Naive thymus-derived CD8-positive, alpha-beta T cell (primary cell): ENCODE measurements around the gene TBC1D4. TPM values are rescaled to one million over a fixed set of nuclear protein-coding genes. Genes with fewer than 3 reads are reported as not detected.
"Not testable (repeated sequence)": the region's sequence is repeated elsewhere in the genome, so short reads cannot be mapped to it uniquely, and the experiment has no call there.

Experiments
- ATAC-seq, 2 donors: fragments of 150-1000 bp; cut with Tn5 transposase in 1 of 2; sonication (Bioruptor Pico), chemical (Tn5 transposase) in 1 of 2; 1 replicate in 1 of 2; 2 replicates in 1 of 2; pipeline ENCODE4 v1.10.0; 2021; ENCODE audit warnings: mild to moderate bottlenecking in 2 of 2, moderate library complexity in 2 of 2
- POLR2A ChIA-PET: fragments of 350-600 bp; sonication (Branson Sonifier 250); formaldehyde crosslinking; loops from one replicate; lab custom pipeline; 2021; ENCODE audit warnings: antibody characterized with exemption; lab: Charles Lee
- DNase-seq, 10 donors: peaks; one replicate each; pipeline versions ENCODE4 v3.0.0 to v3.0.0-alpha.2; 2020 to 2022
- H3K27ac Mint-ChIP-seq, 10 donors: one replicate each; pipeline ENCODE4 v1.8.0; 2020 to 2022; ENCODE audit warnings: mild to moderate bottlenecking in 10 of 10, mixed read lengths in 10 of 10, moderate library complexity in 4 of 10, inconsistent platforms in 1 of 10
- H3K27me3 Mint-ChIP-seq, 5 donors: one replicate each; pipeline ENCODE4 v1.8.0; 2021 to 2022; ENCODE audit warnings: mixed read lengths in 5 of 5
- H3K36me3 Mint-ChIP-seq, 3 donors: one replicate each; pipeline ENCODE4 v1.8.0; 2020 to 2022; ENCODE audit warnings: mixed read lengths in 3 of 3, mild to moderate bottlenecking in 2 of 3, inconsistent platforms in 1 of 3
- H3K4me1 Mint-ChIP-seq, 4 donors: one replicate each; pipeline ENCODE4 v1.8.0; 2021 to 2022; ENCODE audit warnings: mixed read lengths in 4 of 4
- H3K4me3 Mint-ChIP-seq, 10 donors: one replicate each; pipeline ENCODE4 v1.8.0; 2020 to 2022; ENCODE audit warnings: mild to moderate bottlenecking in 10 of 10, mixed read lengths in 10 of 10, moderate library complexity in 6 of 10, inconsistent platforms in 1 of 10
- H3K9me3 Mint-ChIP-seq, 9 donors: one replicate each; pipeline ENCODE4 v1.8.0; 2020 to 2022; ENCODE audit warnings: mixed read lengths in 9 of 9, mild to moderate bottlenecking in 3 of 9, inconsistent platforms in 1 of 9, moderate library complexity in 1 of 9
- polyA plus RNA-seq, 3 donors: library from polyadenylated mRNA; unstranded; fragments of 300-500 nt; fragmentation: Illumina TruSeq; gene quantifications; one replicate each; pipeline ENCODE4 v1.2.3, GENCODE V29; 2021
- total RNA-seq, 8 experiments: library from RNA in 2 of 8; stranded (reverse) in 2 of 8; gene quantifications; one replicate each; pipeline ENCODE4 v1.2.3 and lab custom pipeline; 2021 to 2026

The TBC1D4 gene
- total and polyA plus RNA-seq, 5 experiments from 2014 or later: 11.8 to 58.1 (median 19.3) TPM

DNA sequence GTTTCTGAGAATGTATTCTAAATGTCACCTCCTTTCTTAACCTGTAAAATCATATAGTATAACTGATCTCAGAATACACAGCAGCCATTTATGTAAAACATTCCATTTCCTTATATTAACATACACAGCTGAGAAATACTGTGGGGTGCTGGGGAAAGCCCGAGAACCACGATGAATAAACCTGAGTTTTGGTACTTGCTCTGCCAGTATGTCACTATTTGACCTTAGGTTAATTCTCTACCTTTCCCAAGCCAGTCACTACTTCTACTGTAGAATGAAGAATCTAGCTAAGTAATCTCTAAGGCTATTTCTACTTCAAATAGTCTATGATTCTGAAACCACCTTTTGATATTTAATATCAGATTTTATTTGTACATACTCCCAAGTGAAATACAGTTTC is 173.7 kb downstream of the TBC1D4 start:
- Mint-ChIP-seq H3K4me3 (no peak overlapping the region), H3K4me1 (peaks cover 0 to 14% (median 9%) of the 10 kb centered on the region in 4 donors), H3K9me3 (peaks cover 0 to 4% (median 0%) of the 10 kb centered on the region in 9 donors), H3K27ac (peak overlapping the region in 1 of 10 donors; percentile 31), H3K36me3 (peaks cover 23 to 89% (median 67%) of the 10 kb centered on the region in 3 donors), H3K27me3 (no peaks in the 10 kb centered on the region)
- no peak for ATAC-seq
- DNase-seq: no peak
- POLR2A ChIA-PET: interaction anchor here (0.6 kb wide), 1 partner anchor 18 kb away, joined by 3 read pairs; no protein-coding TSS in a partner anchor

- DNase-seq (no peak), ATAC-seq (no peak)
- Mint-ChIP-seq H3K4me3 (no peak overlapping the region), H3K27ac (no peak overlapping the region), H3K9me3 (peaks cover 0 to 4% (median 0%) of the 10 kb centered on the region in 9 donors), H3K36me3 (peaks cover 23 to 89% (median 64%) of the 10 kb centered on the region in 3 donors), H3K27me3 (no peaks in the 10 kb centered on the region), H3K4me1 (peaks cover 0 to 9% (median 2%) of the 10 kb centered on the region in 4 donors)
- POLR2A ChIA-PET: no interaction called here
Measured at GRCh38 chr13:75307370-75307949, 174.5 kb downstream of the TBC1D4 start.

- H3K9me3 Mint-ChIP-seq, DNase-seq, H3K27ac Mint-ChIP-seq, ATAC-seq, H3K4me3 Mint-ChIP-seq, POLR2A ChIA-PET, H3K27me3 Mint-ChIP-seq, H3K4me1 Mint-ChIP-seq: not testable (repeated sequence)
- H3K36me3 Mint-ChIP-seq: peaks cover 23 to 89% (median 61%) of the 10 kb centered on the region in 3 donors
Measured at GRCh38 chr13:75306967-75307366, 175.0 kb downstream of the TBC1D4 start.

DNA sequence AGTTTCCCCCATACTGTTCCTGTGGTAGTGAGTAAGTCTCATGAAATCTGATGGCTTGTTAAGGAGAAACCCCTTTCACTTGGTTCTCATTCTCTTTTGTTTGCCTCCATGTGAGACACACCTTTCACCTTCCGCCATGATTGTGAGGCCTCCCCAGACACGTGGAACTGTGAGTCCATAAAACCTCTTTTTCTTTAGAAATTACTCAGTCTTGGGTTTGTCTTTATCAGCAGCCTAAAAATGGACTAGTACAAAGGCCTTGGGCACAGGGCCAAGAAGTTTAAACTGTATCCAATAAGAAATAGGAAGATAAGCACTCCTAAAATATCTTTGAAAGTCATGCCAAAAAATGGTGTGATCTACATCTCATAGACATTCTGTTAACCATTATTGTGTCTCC is 176.9 kb downstream of the TBC1D4 start:
- H3K27me3 Mint-ChIP-seq: no peaks in the 10 kb centered on the region
- H3K27ac Mint-ChIP-seq: peak overlapping the region in 2 of 10 donors; percentile 31 to 44
- peaks cover 6 to 8% (median 8%) of the 10 kb centered on the region in 4 donors for H3K4me1 Mint-ChIP-seq
- H3K36me3 Mint-ChIP-seq: peaks cover 12 to 83% (median 48%) of the 10 kb centered on the region in 3 donors
- no peak overlapping the region for H3K4me3 Mint-ChIP-seq
- peaks cover 0 to 4% (median 0%) of the 10 kb centered on the region in 9 donors for H3K9me3 Mint-ChIP-seq
- ATAC-seq (no peak), DNase-seq (no peak)
- POLR2A ChIA-PET: no interaction called here

- H3K36me3 Mint-ChIP-seq: peaks cover 11 to 87% (median 50%) of the 10 kb centered on the region in 3 donors
- peaks cover 6 to 10% (median 8%) of the 10 kb centered on the region in 4 donors for H3K4me1 Mint-ChIP-seq
- ATAC-seq: no peak
- H3K27me3 Mint-ChIP-seq: no peaks in the 10 kb centered on the region
- H3K27ac Mint-ChIP-seq: no peak overlapping the region
- POLR2A ChIA-PET: interaction anchor here (1.2 kb wide), 1 partner anchor 23 kb away, joined by 4 read pairs; no protein-coding TSS in a partner anchor
- peaks cover 0 to 4% (median 0%) of the 10 kb centered on the region in 9 donors for H3K9me3 Mint-ChIP-seq
- H3K4me3 Mint-ChIP-seq: no peak overlapping the region
- DNase-seq: no peak
Measured at GRCh38 chr13:75303263-75303662, 178.7 kb downstream of the TBC1D4 start.

DNA sequence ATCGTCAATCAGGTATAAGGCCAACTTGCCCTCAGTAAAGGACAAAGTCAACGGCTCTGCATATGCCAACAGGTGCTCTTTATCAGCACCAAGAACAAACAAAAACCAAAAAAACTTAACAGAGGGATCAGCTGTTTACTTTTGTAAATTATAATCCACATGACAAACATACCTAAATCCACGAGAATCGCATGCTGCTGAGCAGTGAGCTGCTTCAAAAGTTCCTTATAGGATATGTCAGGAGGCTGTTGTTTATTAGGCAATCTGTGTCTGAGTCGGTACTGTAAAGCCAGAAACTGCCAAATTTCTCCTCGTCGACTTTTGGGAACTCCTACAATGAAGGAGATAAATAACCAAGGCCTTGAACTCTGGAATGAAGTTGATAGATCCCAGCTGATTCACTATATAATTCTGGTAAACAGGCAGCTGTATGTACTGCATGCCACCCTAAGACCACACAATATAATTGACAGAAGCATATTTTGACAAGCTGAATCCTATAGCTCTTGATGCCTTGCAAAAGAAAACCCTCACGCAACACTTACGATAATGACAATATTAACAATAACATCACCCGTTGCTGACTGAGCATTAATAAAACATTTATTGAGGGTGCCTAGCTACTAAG is 179.8 kb downstream of the TBC1D4 start:
- peaks cover 0 to 4% (median 0%) of the 10 kb centered on the region in 9 donors for H3K9me3 Mint-ChIP-seq
- peaks cover 11 to 88% (median 51%) of the 10 kb centered on the region in 3 donors for H3K36me3 Mint-ChIP-seq
- peaks cover 7 to 13% (median 10%) of the 10 kb centered on the region in 4 donors for H3K4me1 Mint-ChIP-seq
- POLR2A ChIA-PET: no interaction called here
- peak overlapping the region in 1 of 10 donors; percentile 74 for H3K27ac Mint-ChIP-seq
- no peak for DNase-seq
- no peaks in the 10 kb centered on the region for H3K27me3 Mint-ChIP-seq
- no peak for ATAC-seq
- no peak overlapping the region for H3K4me3 Mint-ChIP-seq

DNA sequence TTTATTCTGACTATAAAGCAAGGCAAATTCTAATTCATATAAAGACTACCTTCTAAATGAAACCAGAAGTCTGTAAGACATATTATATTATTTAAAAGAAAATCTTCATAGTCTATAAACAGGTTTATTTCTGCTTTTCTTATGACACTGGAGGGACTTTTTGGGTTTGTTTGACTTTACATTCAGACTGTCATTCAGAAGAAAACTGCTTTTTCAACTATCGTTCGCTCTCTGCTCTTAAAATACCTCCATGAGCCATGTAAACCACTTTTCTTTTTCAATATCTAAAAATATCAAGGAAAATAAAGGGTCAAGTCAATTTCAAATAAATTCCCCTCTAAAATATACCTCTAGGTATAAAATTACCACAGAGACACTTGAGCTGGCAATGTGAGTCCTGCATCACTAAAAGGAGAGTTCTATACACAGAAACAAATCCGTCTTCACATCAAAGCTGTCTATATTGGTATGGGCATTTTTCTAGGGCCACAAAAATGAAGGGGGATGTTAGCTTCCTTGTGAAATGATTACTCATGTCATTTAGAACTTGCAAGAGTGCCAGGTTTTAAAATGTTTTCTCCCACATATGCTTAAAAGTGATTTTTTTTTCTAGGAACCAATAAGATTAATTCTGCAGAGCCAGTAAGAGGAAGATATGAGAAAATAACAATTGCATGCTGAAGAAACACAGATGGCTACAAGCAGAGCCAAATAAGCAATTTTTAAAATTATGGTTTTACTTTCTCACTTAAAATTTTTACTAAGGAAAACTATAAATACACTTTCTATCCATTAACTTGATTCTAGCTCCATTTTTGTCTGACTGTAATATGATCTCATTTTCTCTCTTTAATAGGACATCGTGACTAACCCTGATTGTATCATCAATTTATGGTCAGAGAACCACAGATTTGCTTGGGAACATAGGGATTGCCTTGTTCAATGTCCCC is 181.8 kb downstream of the TBC1D4 start:
- DNase-seq (no peak), ATAC-seq (peak; percentile 58 to 76)
- Mint-ChIP-seq H3K4me3 (peak overlapping the region in 1 of 10 donors; percentile 4), H3K36me3 (peaks cover 4 to 86% (median 37%) of the 10 kb centered on the region in 3 donors), H3K27ac (peak overlapping the region in 7 of 10 donors; percentile 3 to 88 (median 33)), H3K9me3 (peaks cover 0 to 3% (median 0%) of the 10 kb centered on the region in 9 donors), H3K4me1 (peaks cover 8 to 27% (median 24%) of the 10 kb centered on the region in 4 donors), H3K27me3 (no peaks in the 10 kb centered on the region)
- POLR2A ChIA-PET: interaction anchor here (2.1 kb wide), 1 partner anchor 26 kb away, joined by 6 read pairs; no protein-coding TSS in a partner anchor

- Mint-ChIP-seq H3K9me3 (no peaks in the 10 kb centered on the region), H3K36me3 (peaks cover 0 to 84% (median 35%) of the 10 kb centered on the region in 3 donors), H3K4me1 (peaks cover 6 to 36% (median 32%) of the 10 kb centered on the region in 4 donors), H3K27ac (peak overlapping the region in 5 of 10 donors; percentile 3 to 66 (median 46)), H3K4me3 (no peak overlapping the region), H3K27me3 (no peaks in the 10 kb centered on the region)
- no peak for DNase-seq
- no peak for ATAC-seq
- POLR2A ChIA-PET: interaction anchor here (2.1 kb wide), 1 partner anchor 27 kb away, joined by 6 read pairs; no protein-coding TSS in a partner anchor
Measured at GRCh38 chr13:75299246-75299645, 182.7 kb downstream of the TBC1D4 start.

- Mint-ChIP-seq H3K4me1 (peaks cover 6 to 42% (median 35%) of the 10 kb centered on the region in 4 donors), H3K9me3 (no peaks in the 10 kb centered on the region), H3K36me3 (peaks cover 0 to 80% (median 40%) of the 10 kb centered on the region in 3 donors), H3K27me3 (no peaks in the 10 kb centered on the region), H3K4me3 (peak overlapping the region in 4 of 10 donors; percentile 18 to 54 (median 45)), H3K27ac (peak overlapping the region; percentile 10 to 93 (median 72))
- DNase-seq (no peak), ATAC-seq (no peak)
- POLR2A ChIA-PET: no interaction called here
Measured at GRCh38 chr13:75296641-75297040, 185.3 kb downstream of the TBC1D4 start.

DNA sequence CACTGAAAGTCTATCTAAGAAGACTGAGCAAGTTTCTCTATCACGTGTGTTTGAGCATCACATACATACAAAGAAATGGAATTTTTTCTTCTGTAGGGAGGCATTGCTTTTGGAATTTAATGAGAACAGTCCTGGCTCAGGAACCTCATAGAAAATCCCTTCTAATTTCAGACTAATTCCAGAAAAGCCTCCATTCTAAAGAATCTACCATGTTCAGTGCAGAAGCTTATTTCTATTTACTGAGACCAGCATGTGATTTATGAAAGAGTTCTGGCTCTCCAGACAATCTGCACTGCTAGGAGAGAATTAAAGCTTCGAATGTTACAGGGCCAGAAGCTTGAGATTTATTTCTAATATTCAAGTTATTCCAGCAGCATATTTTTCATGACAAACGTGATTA is 186.8 kb downstream of the TBC1D4 start:
- DNase-seq (no peak), ATAC-seq (no peak)
- H3K36me3 Mint-ChIP-seq: peaks cover 0 to 80% (median 45%) of the 10 kb centered on the region in 3 donors
- H3K27me3 Mint-ChIP-seq: no peaks in the 10 kb centered on the region
- H3K27ac Mint-ChIP-seq: peak overlapping the region in 2 of 10 donors; percentile 8 to 12
- POLR2A ChIA-PET: no interaction called here
- H3K9me3 Mint-ChIP-seq: no peaks in the 10 kb centered on the region
- H3K4me1 Mint-ChIP-seq: peaks cover 8 to 35% (median 29%) of the 10 kb centered on the region in 4 donors
- peak overlapping the region in 1 of 10 donors; percentile 49 for H3K4me3 Mint-ChIP-seq

DNA sequence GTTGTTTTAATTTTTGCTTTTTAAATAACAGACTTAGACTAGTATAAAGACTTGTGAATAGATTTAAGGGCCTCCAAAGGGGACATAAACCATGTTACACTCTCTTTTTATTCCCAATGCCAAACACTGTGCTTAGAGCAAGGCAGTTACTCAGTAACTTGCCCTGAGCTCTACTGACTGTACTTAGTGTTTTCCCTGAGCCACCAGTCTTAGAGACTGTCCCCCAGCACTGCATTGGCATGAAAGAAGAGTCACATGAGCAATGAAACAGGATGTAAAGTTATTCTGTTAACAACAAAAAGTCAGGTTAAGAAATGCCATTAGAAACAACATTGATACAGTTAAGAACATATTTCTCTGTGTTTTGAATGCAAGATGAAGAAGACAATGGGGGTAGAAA is 187.9 kb downstream of the TBC1D4 start:
- POLR2A ChIA-PET: no interaction called here
- peaks cover 0 to 74% (median 45%) of the 10 kb centered on the region in 3 donors for H3K36me3 Mint-ChIP-seq
- no peak overlapping the region for H3K4me3 Mint-ChIP-seq
- H3K9me3 Mint-ChIP-seq: no peaks in the 10 kb centered on the region
- peaks cover 8 to 32% (median 26%) of the 10 kb centered on the region in 4 donors for H3K4me1 Mint-ChIP-seq
- H3K27me3 Mint-ChIP-seq: no peaks in the 10 kb centered on the region
- peak in 1 of 2 donors; percentile 49 for ATAC-seq
- no peak for DNase-seq
- H3K27ac Mint-ChIP-seq: peak overlapping the region in 7 of 10 donors; percentile 11 to 70 (median 37)

DNA sequence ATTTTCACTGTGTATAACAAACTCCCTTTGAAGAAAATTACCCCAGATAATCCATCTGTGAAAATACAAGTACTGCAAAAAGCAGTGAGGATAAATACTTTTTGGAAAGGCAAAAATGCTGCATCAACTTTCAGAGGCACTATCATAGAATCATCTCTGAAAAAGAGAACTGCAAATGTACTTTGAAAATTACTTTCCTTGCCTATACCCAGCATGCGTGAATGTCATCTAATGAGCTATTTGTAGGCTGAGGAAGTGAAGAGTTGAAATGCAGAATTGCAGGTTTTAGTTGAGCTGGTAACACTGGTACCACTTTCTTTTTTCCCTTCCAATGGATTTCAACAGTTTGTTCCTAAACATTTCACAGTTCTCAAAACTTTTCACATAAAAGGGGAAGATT is 196.7 kb downstream of the TBC1D4 start:
- Mint-ChIP-seq H3K9me3 (peaks cover 6 to 36% (median 20%) of the 10 kb centered on the region in 9 donors), H3K4me1 (peaks cover 0 to 4% (median 0%) of the 10 kb centered on the region in 4 donors), H3K36me3 (peaks cover 55 to 63% (median 60%) of the 10 kb centered on the region in 3 donors), H3K4me3 (no peak overlapping the region), H3K27me3 (no peaks in the 10 kb centered on the region), H3K27ac (no peak overlapping the region)
- POLR2A ChIA-PET: no interaction called here
- DNase-seq (no peak), ATAC-seq (no peak)
